ENCODE results near the gene MAP1LC3B.

Gene MAP1LC3B

GRCh38 chr16:87344165-87344930 is 47.8 kb upstream of the MAP1LC3B start:
- no peak overlapping the region for H3K27ac ChIP-seq (ENCODE audit: low read depth, low read length)
- no peak overlapping the region for H3K23ac ChIP-seq (ENCODE audit: low read length)
- H3K27me3 ChIP-seq (ENCODE audit: insufficient read depth, low read length), result no peaks in the 10 kb centered on the region
- no peak overlapping the region for H2BK120ac ChIP-seq (ENCODE audit: insufficient read depth, low read length, poor library complexity)
- no peak overlapping the region for H2AFZ ChIP-seq (ENCODE audit: insufficient read depth, low read length, poor library complexity)
- H2BK5ac ChIP-seq (ENCODE audit: low read depth, low read length, poor library complexity), result no peak overlapping the region
- H2AK5ac ChIP-seq (ENCODE audit: low read length), result no peak overlapping the region
- no peak overlapping the region for H4K8ac ChIP-seq (ENCODE audit: low read depth, low read length)
- peaks cover 28 to 37% of the 10 kb centered on the region in 2 experiments for H3K36me3 ChIP-seq (ENCODE audit: control insufficient read depth in 1 of 2, insufficient read depth in 2 of 2, low read length in 2 of 2)
- H2BK12ac ChIP-seq (ENCODE audit: low read length), result no peak overlapping the region
- H3K4me1 ChIP-seq (ENCODE audit: control insufficient read depth in 1 of 2, insufficient read depth in 2 of 2, low read length in 2 of 2), result no peaks in the 10 kb centered on the region
- H3K4ac ChIP-seq (ENCODE audit: low read depth, low read length), result no peak overlapping the region
- no peak overlapping the region for H4K12ac ChIP-seq (ENCODE audit: low read depth, low read length)
- H3K79me1 ChIP-seq (ENCODE audit: low read length), result no peaks in the 10 kb centered on the region
- H3K14ac ChIP-seq (ENCODE audit: low read length), result no peak overlapping the region
- no peak overlapping the region for H4K91ac ChIP-seq (ENCODE audit: low read depth, low read length)
- H3K9ac ChIP-seq (ENCODE audit: low read length), result no peak overlapping the region
- WGBS (ENCODE audit: extremely low coverage, insufficient coverage, insufficient read length), result no CpG with 5 or more reads among the region's 34 CpGs
- no peaks in the 10 kb centered on the region for H3K9me3 ChIP-seq (ENCODE audit: insufficient read depth, low read depth, low read length)
- H3K18ac ChIP-seq (ENCODE audit: low read length), result no peak overlapping the region
- H3K79me2 ChIP-seq (ENCODE audit: control insufficient read depth, insufficient read depth, low read length, poor library complexity), result no peaks in the 10 kb centered on the region
- no peak for DNase-seq
- no peak overlapping the region for H3K4me2 ChIP-seq (ENCODE audit: low read length)
- no peak overlapping the region for H3K4me3 ChIP-seq (ENCODE audit: low read depth, low read length)

GRCh38 chr16:87344931-87345631 is 47.1 kb upstream of the MAP1LC3B start:
- H3K23ac ChIP-seq (ENCODE audit: low read length), result no peak overlapping the region
- no peak overlapping the region for H2BK12ac ChIP-seq (ENCODE audit: low read length)
- no peak overlapping the region for H3K18ac ChIP-seq (ENCODE audit: low read length)
- H4K12ac ChIP-seq (ENCODE audit: low read depth, low read length), result no peak overlapping the region
- no peak overlapping the region for H2AK5ac ChIP-seq (ENCODE audit: low read length)
- no peaks in the 10 kb centered on the region for H3K79me1 ChIP-seq (ENCODE audit: low read length)
- no peak overlapping the region for H3K4ac ChIP-seq (ENCODE audit: low read depth, low read length)
- H3K9me3 ChIP-seq (ENCODE audit: insufficient read depth, low read depth, low read length), result peaks cover 2% of the 10 kb centered on the region
- no peak overlapping the region for H4K8ac ChIP-seq (ENCODE audit: low read depth, low read length)
- H3K27ac ChIP-seq (ENCODE audit: low read depth, low read length), result no peak overlapping the region
- no peak overlapping the region for H2BK120ac ChIP-seq (ENCODE audit: insufficient read depth, low read length, poor library complexity)
- H2BK5ac ChIP-seq (ENCODE audit: low read depth, low read length, poor library complexity), result no peak overlapping the region
- H3K9ac ChIP-seq (ENCODE audit: low read length), result no peak overlapping the region
- H4K91ac ChIP-seq (ENCODE audit: low read depth, low read length), result no peak overlapping the region
- H3K27me3 ChIP-seq (ENCODE audit: insufficient read depth, low read length), result no peaks in the 10 kb centered on the region
- no peaks in the 10 kb centered on the region for H3K4me1 ChIP-seq (ENCODE audit: control insufficient read depth in 1 of 2, insufficient read depth in 2 of 2, low read length in 2 of 2)
- no peak overlapping the region for H3K4me2 ChIP-seq (ENCODE audit: low read length)
- H3K36me3 ChIP-seq (ENCODE audit: control insufficient read depth in 1 of 2, insufficient read depth in 2 of 2, low read length in 2 of 2), result peaks cover 28 to 37% of the 10 kb centered on the region in 2 experiments
- no peaks in the 10 kb centered on the region for H3K79me2 ChIP-seq (ENCODE audit: control insufficient read depth, insufficient read depth, low read length, poor library complexity)
- H3K14ac ChIP-seq (ENCODE audit: low read length), result no peak overlapping the region
- no peak for DNase-seq
- no CpG with 5 or more reads among the region's 17 CpGs for WGBS (ENCODE audit: extremely low coverage, insufficient coverage, insufficient read length)
- H3K4me3 ChIP-seq (ENCODE audit: low read depth, low read length), result no peak overlapping the region
- H2AFZ ChIP-seq (ENCODE audit: insufficient read depth, low read length, poor library complexity), result no peak overlapping the region

GRCh38 chr16:87345726-87346424 is 46.3 kb upstream of the MAP1LC3B start:
- no CpG with 5 or more reads among the region's 28 CpGs for WGBS (ENCODE audit: extremely low coverage, insufficient coverage, insufficient read length)
- H3K36me3 ChIP-seq (ENCODE audit: control insufficient read depth in 1 of 2, insufficient read depth in 2 of 2, low read length in 2 of 2), result peaks cover 28 to 37% of the 10 kb centered on the region in 2 experiments

GRCh38 chr16:87346517-87347060 is 45.5 kb upstream of the MAP1LC3B start:
- no peak overlapping the region for H2BK5ac ChIP-seq (ENCODE audit: low read depth, low read length, poor library complexity)
- no peaks in the 10 kb centered on the region for H3K79me2 ChIP-seq (ENCODE audit: control insufficient read depth, insufficient read depth, low read length, poor library complexity)
- no peaks in the 10 kb centered on the region for H3K27me3 ChIP-seq (ENCODE audit: insufficient read depth, low read length)
- peaks cover 28 to 37% of the 10 kb centered on the region in 2 experiments for H3K36me3 ChIP-seq (ENCODE audit: control insufficient read depth in 1 of 2, insufficient read depth in 2 of 2, low read length in 2 of 2)
- WGBS (ENCODE audit: extremely low coverage, insufficient coverage, insufficient read length), result no CpG with 5 or more reads among the region's 21 CpGs
- peaks cover 2% of the 10 kb centered on the region for H3K9me3 ChIP-seq (ENCODE audit: insufficient read depth, low read depth, low read length)
- no peak overlapping the region for H3K18ac ChIP-seq (ENCODE audit: low read length)
- no peak overlapping the region for H2BK120ac ChIP-seq (ENCODE audit: insufficient read depth, low read length, poor library complexity)
- H3K4me3 ChIP-seq (ENCODE audit: low read depth, low read length), result no peak overlapping the region
- H3K4me1 ChIP-seq (ENCODE audit: control insufficient read depth in 1 of 2, insufficient read depth in 2 of 2, low read length in 2 of 2), result peaks cover 0 to 3% of the 10 kb centered on the region in 2 experiments
- no peak overlapping the region for H4K8ac ChIP-seq (ENCODE audit: low read depth, low read length)
- H3K9ac ChIP-seq (ENCODE audit: low read length), result no peak overlapping the region
- no peak overlapping the region for H3K23ac ChIP-seq (ENCODE audit: low read length)
- no peak overlapping the region for H2AFZ ChIP-seq (ENCODE audit: insufficient read depth, low read length, poor library complexity)
- no peak overlapping the region for H3K4me2 ChIP-seq (ENCODE audit: low read length)
- no peak for DNase-seq
- no peak overlapping the region for H3K27ac ChIP-seq (ENCODE audit: low read depth, low read length)
- H4K91ac ChIP-seq (ENCODE audit: low read depth, low read length), result no peak overlapping the region
- no peak overlapping the region for H2BK12ac ChIP-seq (ENCODE audit: low read length)
- no peaks in the 10 kb centered on the region for H3K79me1 ChIP-seq (ENCODE audit: low read length)
- no peak overlapping the region for H2AK5ac ChIP-seq (ENCODE audit: low read length)
- no peak overlapping the region for H4K12ac ChIP-seq (ENCODE audit: low read depth, low read length)
- H3K4ac ChIP-seq (ENCODE audit: low read depth, low read length), result no peak overlapping the region
- H3K14ac ChIP-seq (ENCODE audit: low read length), result no peak overlapping the region

More at GRCh38 chr16:87345726-87346424, 46.3 kb upstream of the MAP1LC3B start:
- no peak overlapping the region for H3K4ac ChIP-seq (ENCODE audit: low read depth, low read length)
- DNase-seq, result no peak
- no peak overlapping the region for H2AFZ ChIP-seq (ENCODE audit: insufficient read depth, low read length, poor library complexity)
- no peak overlapping the region for H3K9ac ChIP-seq (ENCODE audit: low read length)
- no peak overlapping the region for H4K91ac ChIP-seq (ENCODE audit: low read depth, low read length)
- no peak overlapping the region for H3K4me2 ChIP-seq (ENCODE audit: low read length)
- no peak overlapping the region for H2BK12ac ChIP-seq (ENCODE audit: low read length)
- no peak overlapping the region for H2BK120ac ChIP-seq (ENCODE audit: insufficient read depth, low read length, poor library complexity)
- H3K79me2 ChIP-seq (ENCODE audit: control insufficient read depth, insufficient read depth, low read length, poor library complexity), result no peaks in the 10 kb centered on the region
- no peaks in the 10 kb centered on the region for H3K27me3 ChIP-seq (ENCODE audit: insufficient read depth, low read length)
- no peak overlapping the region for H3K18ac ChIP-seq (ENCODE audit: low read length)
- H4K12ac ChIP-seq (ENCODE audit: low read depth, low read length), result no peak overlapping the region
- peaks cover 0 to 3% of the 10 kb centered on the region in 2 experiments for H3K4me1 ChIP-seq (ENCODE audit: control insufficient read depth in 1 of 2, insufficient read depth in 2 of 2, low read length in 2 of 2)
- H3K27ac ChIP-seq (ENCODE audit: low read depth, low read length), result no peak overlapping the region
- no peak overlapping the region for H2BK5ac ChIP-seq (ENCODE audit: low read depth, low read length, poor library complexity)
- no peak overlapping the region for H3K23ac ChIP-seq (ENCODE audit: low read length)
- H4K8ac ChIP-seq (ENCODE audit: low read depth, low read length), result no peak overlapping the region
- H2AK5ac ChIP-seq (ENCODE audit: low read length), result no peak overlapping the region
- H3K14ac ChIP-seq (ENCODE audit: low read length), result no peak overlapping the region
- no peak overlapping the region for H3K4me3 ChIP-seq (ENCODE audit: low read depth, low read length)
- no peaks in the 10 kb centered on the region for H3K79me1 ChIP-seq (ENCODE audit: low read length)
- H3K9me3 ChIP-seq (ENCODE audit: insufficient read depth, low read depth, low read length), result peaks cover 2% of the 10 kb centered on the region
